Iris pigment epithelial cell (primary cell): ENCODE results near the gene CFAP74.

Source experiments
- DNase-seq: peaks from one replicate; pipeline ENCODE4 v3.0.0-alpha.2; 2011; ENCODE audit warnings: low read depth

Gene CFAP74

DNA sequence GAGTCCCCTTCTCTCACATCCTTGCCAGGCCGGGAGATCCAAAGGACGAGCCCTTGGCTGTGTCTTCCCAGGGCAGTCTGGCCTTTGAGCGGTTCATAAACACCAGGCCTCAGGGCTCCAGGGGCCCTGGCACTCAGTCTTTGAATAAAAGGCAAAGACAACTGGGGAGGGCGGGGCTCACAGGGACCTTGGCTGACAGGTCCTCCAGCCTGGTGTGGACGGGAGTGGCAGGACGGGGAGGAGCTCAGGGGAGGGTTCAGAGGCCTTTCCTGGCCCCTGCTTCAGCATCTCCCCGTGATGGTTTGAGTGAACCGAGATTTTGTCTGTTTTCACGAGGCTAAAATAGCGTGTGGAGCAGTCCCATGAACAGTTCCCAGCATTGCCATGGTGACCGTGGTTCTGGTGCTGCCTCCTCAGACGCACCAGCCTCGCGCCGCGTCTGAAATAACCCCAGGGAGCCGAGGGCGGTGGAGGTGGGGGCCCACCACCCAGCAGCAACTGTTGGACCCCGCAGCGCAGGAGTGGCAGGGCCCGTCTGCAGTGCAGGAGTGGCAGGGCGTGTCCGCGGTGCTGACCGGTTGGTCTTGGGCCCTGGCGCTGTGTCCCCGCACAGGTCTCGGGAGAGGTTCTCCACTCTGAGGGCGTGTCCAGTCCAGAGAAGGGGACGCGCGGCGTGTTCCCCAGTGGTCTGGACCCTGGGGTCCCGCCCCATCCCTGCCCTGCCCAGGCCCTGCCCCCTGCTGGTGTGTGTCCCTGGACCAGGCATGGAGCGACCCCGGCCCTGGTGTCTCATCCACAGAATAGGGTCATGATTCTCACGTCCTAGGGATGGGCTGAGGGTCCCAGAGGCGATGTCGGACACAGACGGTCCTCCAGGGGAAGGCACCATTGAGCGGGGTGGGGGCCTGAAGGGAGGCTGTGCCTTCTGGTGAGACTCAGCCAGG is 39.5 kb upstream of the CFAP74 start:
- no peak for DNase-seq

DNA sequence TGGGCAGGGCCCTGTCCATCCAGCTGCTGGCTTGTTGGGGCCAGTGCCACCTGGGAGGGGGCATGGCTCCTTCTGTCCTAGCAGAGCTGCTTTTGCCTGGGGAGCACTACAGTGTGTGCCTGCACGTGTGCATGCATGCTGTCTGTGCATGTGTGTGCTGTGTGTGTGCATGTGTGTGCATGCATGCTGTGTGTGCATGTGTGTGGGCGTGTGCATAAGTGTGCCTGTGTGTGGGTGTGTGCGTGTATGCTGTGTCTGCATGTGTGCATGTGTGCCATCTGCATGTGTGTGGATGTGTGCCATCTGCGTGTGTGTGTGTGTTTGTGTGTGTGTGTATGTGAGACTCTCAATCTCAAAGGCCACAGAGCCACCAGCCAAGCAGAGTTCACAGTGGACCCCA is 38.3 kb upstream of the CFAP74 start:
- DNase-seq, result no peak

DNA sequence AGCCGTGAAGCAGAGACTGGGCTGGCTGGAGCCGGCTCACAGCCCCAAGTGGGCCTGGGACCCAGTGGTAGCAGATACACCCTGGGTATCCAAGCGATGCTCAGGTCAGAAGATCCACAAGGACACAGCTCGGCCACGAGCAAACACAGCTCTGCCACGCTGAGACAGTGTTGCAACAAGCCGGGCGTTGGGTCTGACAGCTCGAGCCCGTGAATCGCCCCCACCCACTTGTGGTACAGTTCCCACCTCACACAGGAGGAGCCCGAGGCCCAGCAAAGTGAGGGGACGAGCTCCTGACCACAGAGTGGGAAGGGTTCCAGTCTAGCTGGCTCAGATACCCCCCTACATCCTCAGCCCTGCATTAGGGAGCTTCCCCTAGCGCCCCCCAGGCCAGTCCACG is 37.7 kb upstream of the CFAP74 start:
- DNase-seq, result no peak

DNA sequence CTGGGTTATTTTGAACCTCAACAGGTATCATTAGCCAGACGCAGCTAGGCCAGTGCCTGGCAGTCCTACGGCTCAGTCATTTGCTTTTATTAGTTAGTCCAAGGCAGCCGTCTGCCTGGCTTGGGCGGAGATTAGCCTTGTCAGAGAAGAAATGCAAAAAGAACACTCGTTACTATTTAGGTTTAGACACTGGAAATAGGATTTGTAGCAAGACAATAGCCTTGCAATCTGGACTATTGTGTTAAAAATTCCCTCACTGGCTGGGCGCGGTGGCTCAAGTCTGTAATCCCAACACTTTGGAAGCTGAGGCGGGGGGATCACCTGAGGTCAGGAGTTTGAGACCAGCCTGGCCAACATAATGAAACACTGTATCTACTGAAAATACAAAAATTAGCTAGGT is 35.7 kb upstream of the CFAP74 start:
- no peak for DNase-seq

DNA sequence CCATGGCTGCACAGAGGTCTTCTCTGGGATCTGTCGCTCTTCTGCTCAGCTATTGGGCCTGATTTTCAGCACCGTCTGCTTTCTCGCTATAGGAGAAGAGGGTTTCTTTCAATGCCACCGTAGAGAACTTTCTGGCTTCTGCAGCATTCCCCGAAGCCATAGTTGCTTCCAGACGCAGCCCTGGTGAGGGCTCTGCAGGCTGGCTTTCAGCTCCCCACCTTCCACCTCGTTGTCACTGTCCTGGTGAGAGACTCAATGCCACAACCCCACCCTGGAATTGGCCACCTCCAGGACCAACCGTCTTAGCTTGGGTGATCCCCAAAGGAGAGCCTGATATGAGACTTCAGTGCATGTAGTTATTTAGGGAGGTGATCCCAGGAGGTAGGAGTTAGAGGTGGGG is 34.6 kb upstream of the CFAP74 start:
- no peak for DNase-seq

GRCh38 chr1:2037314-2037979 is 33.9 kb upstream of the CFAP74 start:
- no peak for DNase-seq

DNA sequence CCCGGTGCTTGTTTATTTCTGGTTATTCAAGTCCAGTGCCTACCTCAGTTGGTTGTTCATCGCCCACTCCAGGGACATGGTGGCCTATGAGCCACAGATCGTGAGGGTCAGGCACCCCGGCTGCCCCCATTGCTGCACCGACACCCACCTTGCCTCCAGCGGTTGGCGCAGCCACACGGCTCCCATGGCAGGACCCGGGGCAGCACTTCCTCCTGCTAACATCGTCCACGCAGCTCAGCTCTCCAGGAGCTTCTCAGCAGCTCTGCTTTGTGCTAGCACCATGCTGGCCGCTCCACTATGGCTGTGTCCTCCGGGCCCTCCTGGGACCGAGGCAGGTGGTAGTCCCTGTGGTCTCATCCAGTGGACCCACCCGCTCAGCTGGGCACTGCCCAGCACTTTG is 32.7 kb upstream of the CFAP74 start:
- DNase-seq, result no peak

GRCh38 chr1:2033165-2033564 is 29.6 kb upstream of the CFAP74 start:
- no peak for DNase-seq

DNA sequence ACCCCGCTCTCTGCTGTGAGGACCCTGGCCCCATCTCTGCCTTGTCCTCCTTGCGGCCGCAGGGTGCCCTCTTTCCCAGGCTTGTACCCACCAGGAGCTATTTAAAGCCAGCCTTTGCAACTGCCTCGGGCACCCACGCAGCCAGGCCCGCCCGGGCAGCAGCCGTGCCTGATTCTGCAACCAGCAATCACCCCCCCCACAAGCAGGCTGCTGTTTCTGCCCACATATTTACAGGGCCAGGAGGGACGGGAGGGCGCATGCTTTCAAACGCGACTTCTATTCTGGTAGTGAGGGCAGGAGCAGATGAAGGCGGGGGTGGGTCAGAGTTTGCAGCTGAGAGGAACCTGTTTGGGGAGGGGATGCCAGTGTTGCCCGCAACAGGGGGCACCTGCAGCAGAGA is 29.2 kb upstream of the CFAP74 start:
- DNase-seq, result no peak

DNA sequence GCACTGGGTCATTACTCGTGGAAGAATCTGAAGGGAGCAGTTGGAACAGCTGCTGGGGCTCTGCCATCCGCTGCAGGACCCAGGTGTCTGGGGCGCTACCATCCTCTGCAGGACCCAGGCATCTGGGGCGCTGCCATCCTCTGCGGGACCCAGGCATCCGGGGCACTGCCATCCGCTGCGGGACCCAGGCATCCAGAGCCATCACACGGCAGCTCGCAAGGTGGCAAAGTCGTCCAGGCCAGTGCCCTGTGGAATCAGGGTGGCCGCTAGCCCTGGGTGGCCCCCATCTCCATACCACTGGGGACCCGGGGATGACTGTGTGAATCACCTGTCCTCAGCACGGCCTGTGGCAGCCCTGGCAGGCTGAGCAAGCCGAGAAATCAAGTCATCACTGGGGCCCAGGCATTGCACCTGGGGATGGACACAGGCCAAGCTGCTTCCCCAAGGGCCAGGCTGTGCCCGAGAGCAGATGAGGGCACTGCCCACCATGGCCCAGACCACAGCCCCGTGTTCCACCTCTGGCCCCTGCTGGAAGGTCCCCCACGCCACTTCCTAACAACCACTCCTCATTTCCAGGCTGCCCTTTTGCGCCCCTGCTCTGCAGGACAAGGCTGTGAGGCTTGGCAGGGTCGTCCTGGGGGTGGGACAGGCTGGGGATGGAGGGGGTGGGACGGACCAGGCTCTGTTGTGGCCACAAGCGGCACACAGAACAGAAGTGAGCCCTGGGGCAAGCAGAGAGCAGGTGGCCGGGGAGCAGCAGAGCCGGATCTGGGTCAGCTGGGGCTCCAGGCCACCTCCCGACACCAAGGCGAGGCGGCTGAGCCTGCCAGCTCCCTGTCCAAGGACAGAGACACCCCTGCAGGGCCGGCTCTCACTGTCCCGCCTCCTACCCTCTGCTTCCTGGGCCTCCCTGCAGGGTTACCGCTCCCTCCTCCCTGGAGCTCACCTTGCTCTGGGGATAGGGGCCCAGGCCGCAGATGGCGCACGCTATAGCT is 28.3 kb upstream of the CFAP74 start:
- no peak for DNase-seq

GRCh38 chr1:2030076-2030871 is 26.7 kb upstream of the CFAP74 start:
- DNase-seq, result no peak

DNA sequence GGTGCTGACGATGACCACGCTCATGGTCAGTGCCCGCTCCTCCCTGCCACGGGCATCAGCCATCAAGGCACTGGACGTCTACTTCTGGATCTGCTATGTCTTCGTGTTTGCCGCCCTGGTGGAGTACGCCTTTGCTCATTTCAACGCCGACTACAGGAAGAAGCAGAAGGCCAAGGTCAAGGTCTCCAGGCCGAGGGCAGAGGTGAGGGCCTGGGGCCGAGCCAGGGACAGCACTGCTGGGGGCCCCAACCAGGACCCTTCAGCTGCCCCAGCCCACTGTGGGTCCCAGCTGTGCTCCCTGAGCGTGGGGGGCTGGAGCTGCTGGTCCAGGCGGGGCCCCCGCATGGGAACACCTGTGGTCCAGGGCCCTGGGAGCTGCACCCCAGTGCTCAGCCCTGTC is 26.0 kb upstream of the CFAP74 start:
- DNase-seq, result no peak

GRCh38 chr1:2028870-2029560 is 25.4 kb upstream of the CFAP74 start:
- no peak for DNase-seq

DNA sequence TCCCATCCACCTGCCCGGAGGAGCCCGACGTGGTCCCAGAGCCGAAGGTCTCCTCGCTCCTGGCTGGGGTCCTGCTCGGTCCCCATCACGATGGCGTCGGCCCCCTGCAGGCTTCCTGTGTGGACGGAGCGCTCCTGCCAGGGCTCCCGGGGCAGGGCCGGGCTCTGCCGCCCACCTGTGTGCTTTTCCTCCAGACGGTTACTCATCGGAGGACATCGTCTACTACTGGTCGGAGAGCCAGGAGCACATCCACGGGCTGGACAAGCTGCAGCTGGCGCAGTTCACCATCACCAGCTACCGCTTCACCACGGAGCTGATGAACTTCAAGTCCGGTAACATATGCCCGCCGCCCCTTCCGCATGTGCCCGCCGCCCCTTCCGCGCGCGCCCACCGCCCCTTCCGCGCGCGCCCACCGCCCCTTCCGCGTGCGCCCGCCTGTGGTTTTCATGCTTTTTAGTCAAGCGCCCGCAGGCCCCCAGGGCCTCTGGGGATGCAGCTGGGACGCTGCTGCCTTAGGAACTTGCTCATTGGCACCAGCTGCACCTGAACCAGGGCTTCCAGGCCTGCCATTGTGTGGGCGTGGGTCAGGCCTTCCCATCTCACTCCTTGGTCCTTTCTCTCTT is 24.5 kb upstream of the CFAP74 start:
- no peak for DNase-seq

- no peak for DNase-seq
These were observed 21.9 kb upstream of the CFAP74 start for GRCh38 chr1:2025491-2025981.

GRCh38 chr1:2024887-2025286 is 21.3 kb upstream of the CFAP74 start:
- no peak for DNase-seq

GRCh38 chr1:2024451-2024850 is 20.9 kb upstream of the CFAP74 start:
- DNase-seq, result no peak

DNA sequence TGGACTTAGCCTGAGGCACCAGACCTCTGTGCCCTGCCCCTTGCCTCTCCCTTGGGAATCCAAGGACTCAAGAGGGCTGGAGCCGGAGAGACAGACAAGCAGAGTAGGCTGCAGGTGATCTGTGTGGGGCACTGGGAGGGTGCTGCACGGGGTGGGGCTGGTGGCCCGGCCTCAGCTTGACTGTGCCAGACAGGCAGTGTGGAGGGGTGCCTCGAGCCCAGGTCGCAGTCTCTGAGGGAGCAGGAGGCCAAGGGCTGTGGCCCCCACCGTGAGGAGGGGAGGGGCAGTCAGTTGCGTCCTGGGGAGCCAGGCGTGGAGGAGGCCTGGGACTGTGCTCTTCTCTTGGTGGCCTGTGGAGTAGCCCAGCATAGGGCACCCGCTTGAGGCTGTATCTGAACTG is 19.6 kb upstream of the CFAP74 start:
- no peak for DNase-seq

- no peak for DNase-seq
These were observed 18.6 kb upstream of the CFAP74 start for GRCh38 chr1:2022063-2022770.

- no peak for DNase-seq
These were observed 18.0 kb upstream of the CFAP74 start for GRCh38 chr1:2021550-2021949.
